Loucy (cell line): ENCODE measurements around the gene SSBP2.

Experiments
- EZH2phosphoT487 ChIP-seq: fragments of 200-600 bp; IDR thresholded peaks from 2 replicates; pipeline ENCODE4 v1.6.1; 2018; ENCODE audit warnings: antibody characterized with exemption, mild to moderate bottlenecking, moderate library complexity, borderline replicate concordance
- TF ChIP-seq, protein P1 (sequence below): fragments of 200-600 bp; sonication (generic); conservative IDR thresholded peaks from 2 replicates; pipeline ENCODE4 v1.5.1; 2014; ENCODE audit warnings: mild to moderate bottlenecking, antibody characterized with exemption, low read length

DNA sequence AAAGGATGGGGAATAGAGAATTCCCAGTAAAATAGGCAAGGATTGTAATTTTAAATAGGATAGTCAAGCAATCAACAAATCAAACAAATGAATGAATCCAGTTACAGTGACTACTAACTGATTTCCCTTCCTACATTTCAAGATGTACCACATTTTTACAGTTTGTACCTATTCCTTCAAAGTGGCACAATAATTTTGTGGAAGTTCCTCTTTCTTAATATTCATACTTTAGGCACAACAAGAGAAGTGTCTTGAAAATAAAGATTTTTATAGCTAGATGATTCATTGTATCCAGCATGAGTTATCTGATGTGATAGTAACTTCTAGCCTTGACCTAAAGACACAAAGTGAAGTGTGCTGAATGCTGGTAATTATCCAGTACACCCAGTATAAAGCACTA lies 234.8 kb downstream of the SSBP2 start:
- TF ChIP-seq, protein P1, sequence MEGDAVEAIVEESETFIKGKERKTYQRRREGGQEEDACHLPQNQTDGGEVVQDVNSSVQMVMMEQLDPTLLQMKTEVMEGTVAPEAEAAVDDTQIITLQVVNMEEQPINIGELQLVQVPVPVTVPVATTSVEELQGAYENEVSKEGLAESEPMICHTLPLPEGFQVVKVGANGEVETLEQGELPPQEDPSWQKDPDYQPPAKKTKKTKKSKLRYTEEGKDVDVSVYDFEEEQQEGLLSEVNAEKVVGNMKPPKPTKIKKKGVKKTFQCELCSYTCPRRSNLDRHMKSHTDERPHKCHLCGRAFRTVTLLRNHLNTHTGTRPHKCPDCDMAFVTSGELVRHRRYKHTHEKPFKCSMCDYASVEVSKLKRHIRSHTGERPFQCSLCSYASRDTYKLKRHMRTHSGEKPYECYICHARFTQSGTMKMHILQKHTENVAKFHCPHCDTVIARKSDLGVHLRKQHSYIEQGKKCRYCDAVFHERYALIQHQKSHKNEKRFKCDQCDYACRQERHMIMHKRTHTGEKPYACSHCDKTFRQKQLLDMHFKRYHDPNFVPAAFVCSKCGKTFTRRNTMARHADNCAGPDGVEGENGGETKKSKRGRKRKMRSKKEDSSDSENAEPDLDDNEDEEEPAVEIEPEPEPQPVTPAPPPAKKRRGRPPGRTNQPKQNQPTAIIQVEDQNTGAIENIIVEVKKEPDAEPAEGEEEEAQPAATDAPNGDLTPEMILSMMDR = no peak
- no peak for TF ChIP-seq EZH2phosphoT487
